NCI-H2081 treated with DMSO at 0.1 percent for 48 hours (cell line): ENCODE data around the gene UBE2QL1.

Source experiments
- DNase-seq: peaks from one replicate; lab custom pipeline; 2025; lab: John Stamatoyannopoulos, UW

Gene UBE2QL1

GRCh38 chr5:6478793-6479192 is 30.1 kb downstream of the UBE2QL1 start:
- DNase-seq: no peak

- no peak for DNase-seq
These were observed 31.7 kb downstream of the UBE2QL1 start for GRCh38 chr5:6480133-6481051.

GRCh38 chr5:6482735-6483134 is 34.1 kb downstream of the UBE2QL1 start:
- DNase-seq: no peak

- DNase-seq: no peak
These were observed 35.3 kb downstream of the UBE2QL1 start for GRCh38 chr5:6483880-6484382.

- DNase-seq: no peak
These were observed 35.8 kb downstream of the UBE2QL1 start for GRCh38 chr5:6484446-6484845.

- no peak for DNase-seq
These were observed 36.2 kb downstream of the UBE2QL1 start for GRCh38 chr5:6484899-6485298.

GRCh38 chr5:6485441-6485840 is 36.8 kb downstream of the UBE2QL1 start:
- no peak for DNase-seq

GRCh38 chr5:6486074-6486473 is 37.4 kb downstream of the UBE2QL1 start:
- no peak for DNase-seq

GRCh38 chr5:6487081-6487480 is 38.4 kb downstream of the UBE2QL1 start:
- no peak for DNase-seq

- no peak for DNase-seq
These were observed 39.4 kb downstream of the UBE2QL1 start for GRCh38 chr5:6488021-6488420.

GRCh38 chr5:6489643-6490185 is 41.1 kb downstream of the UBE2QL1 start:
- DNase-seq: no peak

GRCh38 chr5:6490246-6490645 is 41.6 kb downstream of the UBE2QL1 start:
- DNase-seq: no peak

GRCh38 chr5:6490693-6491092 is 42.0 kb downstream of the UBE2QL1 start:
- DNase-seq: no peak

- DNase-seq: no peak
These were observed 42.7 kb downstream of the UBE2QL1 start for GRCh38 chr5:6491196-6491918.

- no peak for DNase-seq
These were observed 43.2 kb downstream of the UBE2QL1 start for GRCh38 chr5:6491919-6492290.

GRCh38 chr5:6492934-6493333 is 44.3 kb downstream of the UBE2QL1 start:
- DNase-seq: no peak

- no peak for DNase-seq
These were observed 45.2 kb downstream of the UBE2QL1 start for GRCh38 chr5:6493681-6494454.

GRCh38 chr5:6494939-6495338 is 46.3 kb downstream of the UBE2QL1 start:
- no peak for DNase-seq

- no peak for DNase-seq
These were observed 47.0 kb downstream of the UBE2QL1 start for GRCh38 chr5:6495433-6496206.

GRCh38 chr5:6496207-6496584 is 47.5 kb downstream of the UBE2QL1 start:
- DNase-seq: no peak

- DNase-seq: no peak
These were observed 48.0 kb downstream of the UBE2QL1 start for GRCh38 chr5:6496636-6497035.
